ENCODE data around the gene ZNF382. TPM values are rescaled to one million over a fixed set of nuclear protein-coding genes. Genes with fewer than 3 reads are reported as not detected.

Gene ZNF382
- total RNA-seq, 4 donors from 2014 or later: 1.2 to 16.5 (median 7.3) TPM

- TF ChIP-seq CTCF (IDR thresholded peaks at IDR 0.05) (no peak), POLR2A (IDR thresholded peaks at IDR 0.05) (no peak)
- Histone ChIP-seq H3K4me3 (no peak overlapping the region), H3K27ac (no peak overlapping the region), H3K36me3 (peaks cover 0 to 30% (median 0%) of the 10 kb centered on the region in 3 donors), H3K9me3 (peaks cover 0 to 18% (median 4%) of the 10 kb centered on the region in 4 donors), H3K4me1 (no peaks in the 10 kb centered on the region), H3K27me3 (no peaks in the 10 kb centered on the region)
- DNase-seq: no peak
These were observed 74.3 kb downstream of the ZNF382 start for GRCh38 chr19:36679455-36679854.

Other genes starting within 250 kb of the ZNF382 start
- gene ZFP14, start 226.1 kb upstream of the ZNF382 start, total RNA-seq: 10 to 100 TPM in 3 of 4 donors, 1 to 10 TPM in 1; 9.7 to 11.6 (median 11.1) TPM
- gene ZFP82, start 186.7 kb upstream of the ZNF382 start, total RNA-seq: 1 to 10 TPM; 1.0 to 9.1 (median 2.8) TPM
- gene ZNF566, start 115.8 kb upstream of the ZNF382 start, total RNA-seq: 10 to 100 TPM in 3 of 4 donors, 1 to 10 TPM in 1; 5.8 to 39.6 (median 10.9) TPM
- 10 to 100 TPM in 2 of 4 donors, 1 to 10 TPM in 2; 5.0 to 18.6 (median 10.8) TPM for gene ZNF260, start 77.0 kb upstream of the ZNF382 start, total RNA-seq
- gene ZNF529, start 32.0 kb upstream of the ZNF382 start, total RNA-seq: 10 to 100 TPM in 1 of 4 donors, 1 to 10 TPM in 3; 4.2 to 14.0 (median 5.8) TPM
- gene ZNF461, start 61.5 kb downstream of the ZNF382 start, total RNA-seq: 10 to 100 TPM in 1 of 4 donors, 1 to 10 TPM in 3; 5.4 to 14.9 (median 8.5) TPM
- gene ZNF567, start 82.3 kb downstream of the ZNF382 start, total RNA-seq: 10 to 100 TPM in 1 of 4 donors, 1 to 10 TPM in 3; 5.3 to 18.2 (median 8.7) TPM
- 1 to 10 TPM; 1.9 to 3.3 (median 2.5) TPM for gene ZNF850, start 167.5 kb downstream of the ZNF382 start, total RNA-seq
- gene ZNF790, start 233.1 kb downstream of the ZNF382 start, total RNA-seq: 1 to 10 TPM; 3.2 to 6.6 (median 4.4) TPM
- 10 to 100 TPM in 1 of 4 donors, 1 to 10 TPM in 3; 3.0 to 19.8 (median 3.7) TPM for gene ZNF345, start 245.6 kb downstream of the ZNF382 start, total RNA-seq